ENCODE measurements around the gene GLUL.

GRCh38 chr1:182430263-182431068 lies 38.9 kb upstream of the GLUL start:
- TF ChIP-seq CTCF (IDR thresholded peaks at IDR 0.05) (no peak), POLR2A (IDR thresholded peaks at IDR 0.05) (no peak), EP300 (IDR thresholded peaks at IDR 0.05) (no peak)

Data from tibial nerve (tissue), 4 donors.